HG03558 (cell line): ENCODE results near the gene FALEC.

Experiments
- ATAC-seq: cut with Tn5 transposase; IDR thresholded peaks from one replicate; pipeline ENCODE4 v1.9.1; 2021; ENCODE audit warnings: moderate number of reproducible peaks; ENCODE audit not compliant: unreplicated experiment; ENCODE audit errors: extremely low read depth

Gene FALEC

DNA sequence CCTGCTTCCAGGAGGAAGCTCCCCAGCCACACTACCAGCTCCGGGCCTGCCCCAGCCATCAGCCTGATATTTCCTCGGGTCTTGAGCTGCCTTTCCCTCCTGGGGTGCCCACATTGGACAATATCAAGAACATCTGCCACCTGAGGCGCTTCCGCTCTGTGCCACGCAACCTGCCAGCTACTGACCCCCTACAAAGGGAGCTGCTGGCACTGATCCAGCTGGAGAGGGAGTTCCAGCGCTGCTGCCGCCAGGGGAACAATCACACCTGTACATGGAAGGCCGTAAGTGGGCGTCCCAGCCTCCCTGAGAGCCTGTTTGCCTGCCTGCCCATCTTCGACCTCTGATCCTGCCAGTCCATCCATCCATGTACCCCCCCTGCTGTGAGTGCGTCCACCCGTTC, 4.0 kb upstream of the FALEC start:
- ATAC-seq = no peak

DNA sequence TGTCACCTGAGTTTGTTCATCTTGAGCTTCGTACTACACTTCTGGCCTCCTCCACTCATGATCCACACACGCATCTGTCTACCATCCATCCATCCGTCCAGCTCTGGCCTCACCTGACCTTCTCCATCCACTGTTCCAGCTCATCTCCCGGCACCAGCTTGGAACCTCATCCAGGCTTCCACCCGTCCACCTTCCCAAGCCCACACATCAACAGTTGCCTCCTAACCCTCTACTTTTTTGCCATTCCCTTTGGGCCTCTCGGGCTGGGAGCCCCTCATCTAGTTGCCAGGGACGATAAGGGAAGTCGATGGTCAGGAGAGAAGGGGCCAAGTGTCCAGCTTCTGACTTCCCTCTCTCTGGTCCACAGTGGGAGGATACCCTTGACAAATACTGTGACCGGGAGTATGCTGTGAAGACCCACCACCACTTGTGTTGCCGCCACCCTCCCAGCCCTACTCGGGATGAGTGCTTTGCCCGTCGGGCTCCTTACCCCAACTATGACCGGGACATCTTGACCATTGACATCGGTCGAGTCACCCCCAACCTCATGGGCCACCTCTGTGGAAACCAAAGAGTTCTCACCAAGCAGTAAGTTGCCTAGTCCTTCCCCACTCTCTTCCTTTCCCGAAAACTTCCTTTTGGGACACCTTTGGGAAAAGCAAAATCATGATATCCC, 3.4 kb upstream of the FALEC start:
- no peak for ATAC-seq

DNA sequence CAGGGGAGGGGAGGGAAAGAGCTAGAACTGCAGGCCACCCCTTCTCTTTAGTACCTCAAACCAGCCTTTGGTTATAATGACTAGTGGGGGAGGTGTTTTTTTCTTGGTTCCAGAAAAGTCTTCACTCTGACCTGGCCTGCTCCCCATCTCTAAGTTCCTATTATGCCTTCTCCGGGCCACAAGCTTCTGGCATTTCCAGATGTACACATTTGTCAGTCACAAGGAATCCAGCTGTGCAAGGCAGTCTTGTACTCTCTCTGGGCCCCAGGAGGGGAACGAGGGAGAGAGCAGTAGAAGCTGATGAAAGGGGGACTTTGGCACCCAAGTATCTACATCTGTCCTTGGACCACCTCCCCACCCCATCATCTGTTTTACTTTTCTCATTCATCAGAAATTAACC, 2.7 kb upstream of the FALEC start:
- no peak for ATAC-seq

DNA sequence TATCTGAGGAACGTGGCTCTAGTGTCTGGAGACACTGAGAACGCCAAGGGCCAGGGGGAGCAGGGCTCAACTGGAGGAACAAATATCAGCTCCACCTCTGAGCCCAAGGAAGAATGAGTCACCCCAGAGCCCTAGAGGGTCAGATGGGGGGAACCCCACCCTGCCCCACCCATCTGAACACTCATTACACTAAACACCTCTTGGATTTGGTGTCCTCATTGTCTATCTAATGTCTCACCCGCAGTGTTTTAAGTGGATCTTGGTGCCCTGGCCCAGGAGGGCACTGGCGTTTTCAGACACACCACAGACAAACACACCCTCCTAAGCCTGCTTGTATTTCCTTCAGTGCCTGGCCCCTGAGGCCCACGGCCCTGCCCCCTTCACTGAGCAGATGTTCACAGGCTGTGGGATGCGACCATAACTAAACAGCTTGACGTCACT, 2.2 kb upstream of the FALEC start:
- ATAC-seq = no peak

DNA sequence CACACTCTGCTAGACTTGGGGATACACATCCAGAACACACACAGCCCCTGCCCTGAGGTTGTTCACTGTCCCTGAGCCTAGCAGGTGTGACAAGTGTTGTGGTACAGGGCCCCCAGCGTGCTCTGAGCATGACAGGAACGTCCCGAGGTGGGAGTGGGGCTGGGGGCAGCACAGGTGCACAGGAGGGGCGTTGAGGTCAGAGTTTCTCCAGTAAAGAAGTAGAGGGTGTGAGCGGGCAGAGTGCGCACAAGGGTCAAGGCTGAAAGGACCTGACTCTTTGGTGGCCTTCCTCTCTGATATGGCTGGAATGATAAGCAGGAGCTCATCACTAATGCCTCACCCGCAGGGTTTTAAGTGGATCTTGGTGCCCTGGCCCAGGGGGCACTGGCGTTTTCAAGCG, 1.3 kb upstream of the FALEC start:
- no peak for ATAC-seq

DNA sequence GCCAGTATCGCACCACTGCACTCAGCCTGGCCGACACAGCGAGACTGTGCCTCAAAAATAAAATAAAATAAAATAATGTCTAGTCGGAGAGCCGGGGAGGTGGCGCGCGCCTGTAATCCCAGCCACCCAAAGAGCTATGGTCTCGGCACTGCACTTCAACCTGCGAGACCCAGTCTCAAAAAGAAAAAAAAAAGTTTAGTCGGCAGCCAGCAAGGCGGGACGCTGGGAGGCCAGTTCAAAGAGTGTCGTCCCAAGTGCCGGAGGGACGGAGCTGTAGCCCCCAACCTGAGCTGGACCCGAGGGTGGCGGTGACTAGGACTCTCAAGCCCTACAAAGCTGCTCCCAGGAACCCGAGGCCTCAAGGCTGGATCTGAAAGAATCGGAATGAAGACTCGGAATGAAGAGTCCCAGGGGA, 632 bp upstream of the FALEC start:
- ATAC-seq = no peak

DNA sequence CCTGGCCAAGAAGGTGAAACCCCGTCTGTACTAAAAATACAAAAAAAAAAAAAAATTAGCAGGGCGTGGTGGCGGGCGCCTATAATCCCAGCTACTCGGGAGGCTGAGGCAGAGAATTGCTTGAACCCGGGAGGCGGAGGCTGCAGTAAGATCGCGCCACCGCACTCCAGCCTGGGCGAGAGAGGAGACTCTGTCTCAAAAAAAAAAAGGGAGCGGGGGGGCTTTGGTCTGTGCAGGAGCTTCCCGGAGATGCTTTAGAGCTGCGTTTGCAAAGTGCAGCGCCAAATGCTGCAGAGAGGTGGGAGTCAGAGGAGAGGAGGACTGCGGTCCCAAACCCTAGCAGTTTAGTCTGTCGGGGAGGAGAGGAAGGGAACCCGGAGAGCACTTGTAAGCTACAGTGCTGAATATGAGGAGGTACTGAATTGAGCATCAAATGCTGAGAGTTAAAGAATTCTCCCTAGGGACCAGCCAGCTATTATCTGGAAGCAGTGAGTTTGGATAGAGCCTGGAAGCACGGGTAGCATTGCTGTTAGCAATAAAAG, 569 bp downstream of the FALEC start:
- no peak for ATAC-seq

DNA sequence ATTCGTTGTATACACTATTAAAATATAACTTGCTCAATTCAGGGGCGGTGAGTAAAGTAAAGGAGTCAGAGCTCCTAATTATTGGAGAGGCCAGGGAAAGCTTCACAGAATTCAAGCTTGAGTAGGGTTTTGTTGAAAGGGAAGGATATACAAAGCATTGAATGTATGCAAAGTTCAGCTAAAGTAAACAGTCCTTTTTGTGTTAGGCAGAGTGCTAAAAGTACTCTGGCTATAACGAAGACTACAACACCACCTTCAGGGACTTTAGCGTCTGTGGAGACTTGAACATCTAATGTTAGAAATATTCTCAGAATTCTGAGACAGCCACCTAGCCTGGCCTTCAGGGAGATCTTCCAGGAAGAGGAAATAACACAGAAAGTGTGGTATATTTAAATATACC, 1.1 kb downstream of the FALEC start:
- ATAC-seq = no peak

DNA sequence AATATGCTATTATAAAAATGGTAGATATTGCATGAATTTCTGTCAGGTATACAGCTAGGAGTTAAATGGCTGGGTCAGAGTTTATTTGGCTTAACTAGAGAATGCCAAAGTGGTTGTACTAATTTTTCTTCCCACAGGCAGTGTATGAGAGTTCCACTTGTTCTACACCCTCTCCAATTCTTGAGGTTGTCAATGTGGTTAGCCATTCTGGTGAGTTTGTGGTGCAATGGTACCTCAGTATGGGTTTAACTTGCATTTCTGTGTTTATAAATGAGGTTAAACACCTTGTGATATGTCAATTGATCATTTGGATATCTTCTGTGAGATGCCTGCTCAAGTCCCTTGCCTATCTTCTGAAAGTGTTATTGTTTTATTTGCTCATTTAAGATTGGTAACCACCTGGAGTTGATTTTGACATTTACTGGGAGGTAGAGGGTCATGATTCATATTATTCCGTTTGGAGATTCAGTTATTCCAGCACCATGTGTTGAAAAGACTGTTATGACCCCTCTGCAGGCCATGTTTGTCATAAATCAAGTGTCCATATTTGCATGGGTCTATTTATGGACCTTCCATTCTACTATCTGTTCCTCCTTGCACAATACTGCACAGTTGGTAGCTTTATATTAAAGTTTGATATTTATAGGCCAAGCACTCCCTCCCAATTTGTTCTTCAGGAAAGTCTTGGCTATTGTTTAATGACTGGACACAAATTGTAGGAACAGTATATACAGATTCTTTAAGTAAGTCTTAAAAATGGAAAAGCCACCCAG, 5.8 kb downstream of the FALEC start:
- no peak for ATAC-seq

DNA sequence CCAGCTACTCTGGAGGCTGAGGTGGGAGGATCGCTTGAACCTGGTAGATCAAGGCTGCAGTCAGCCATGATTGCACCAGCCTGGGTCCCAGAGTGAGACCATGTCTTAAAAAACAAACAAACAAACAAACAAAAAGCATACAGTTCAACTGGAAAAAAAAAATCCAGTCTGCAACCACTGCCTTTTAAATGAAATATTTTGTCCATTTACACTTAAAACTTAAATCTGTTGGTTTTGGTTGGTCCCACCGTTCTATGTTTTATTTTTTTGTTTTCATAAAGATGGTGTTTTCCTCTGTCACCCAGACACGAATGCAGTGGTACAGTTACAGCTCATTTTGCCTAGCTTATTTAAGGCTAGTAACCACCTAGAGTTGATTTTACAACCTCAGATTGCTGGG, 9.8 kb downstream of the FALEC start:
- no peak for ATAC-seq

DNA sequence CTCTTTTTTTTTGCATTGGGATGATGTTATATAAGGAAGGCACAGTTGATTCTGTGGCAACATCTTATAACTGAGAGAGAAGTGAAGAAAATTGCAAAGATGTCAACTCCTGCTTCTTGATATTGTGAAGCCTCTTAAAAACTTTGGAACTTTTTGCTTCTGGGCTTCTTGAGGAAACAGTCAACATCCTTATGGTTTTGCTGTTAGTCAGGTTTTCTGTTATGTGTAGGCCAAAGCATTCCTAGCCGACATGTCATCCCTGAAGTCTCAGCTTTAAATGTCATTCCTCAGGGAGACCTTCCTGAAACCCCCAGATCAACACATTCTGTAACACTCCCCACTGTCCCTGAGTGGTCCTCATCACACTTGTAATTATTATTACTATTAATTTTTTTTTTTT, 12.6 kb downstream of the FALEC start:
- ATAC-seq = no peak

DNA sequence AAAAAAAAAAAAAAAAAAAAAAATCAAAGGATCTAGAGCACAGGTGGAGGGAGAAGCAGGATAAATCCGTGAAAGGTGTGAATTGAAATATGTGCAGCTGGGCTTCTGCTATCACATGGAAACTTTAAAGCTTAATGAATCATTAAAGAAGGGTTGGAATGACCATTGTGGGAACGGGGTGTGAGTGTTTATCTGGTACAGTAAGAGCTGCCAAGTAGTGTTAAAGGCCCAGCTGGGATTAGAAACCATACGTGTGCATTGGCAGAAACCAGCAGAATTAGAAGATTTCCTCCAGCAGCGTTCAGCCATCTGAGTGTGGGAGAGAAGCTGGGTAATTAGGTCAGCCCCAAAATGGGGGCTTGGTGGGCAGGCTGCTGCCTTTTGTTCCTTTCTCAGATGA, 13.5 kb downstream of the FALEC start:
- no peak for ATAC-seq

DNA sequence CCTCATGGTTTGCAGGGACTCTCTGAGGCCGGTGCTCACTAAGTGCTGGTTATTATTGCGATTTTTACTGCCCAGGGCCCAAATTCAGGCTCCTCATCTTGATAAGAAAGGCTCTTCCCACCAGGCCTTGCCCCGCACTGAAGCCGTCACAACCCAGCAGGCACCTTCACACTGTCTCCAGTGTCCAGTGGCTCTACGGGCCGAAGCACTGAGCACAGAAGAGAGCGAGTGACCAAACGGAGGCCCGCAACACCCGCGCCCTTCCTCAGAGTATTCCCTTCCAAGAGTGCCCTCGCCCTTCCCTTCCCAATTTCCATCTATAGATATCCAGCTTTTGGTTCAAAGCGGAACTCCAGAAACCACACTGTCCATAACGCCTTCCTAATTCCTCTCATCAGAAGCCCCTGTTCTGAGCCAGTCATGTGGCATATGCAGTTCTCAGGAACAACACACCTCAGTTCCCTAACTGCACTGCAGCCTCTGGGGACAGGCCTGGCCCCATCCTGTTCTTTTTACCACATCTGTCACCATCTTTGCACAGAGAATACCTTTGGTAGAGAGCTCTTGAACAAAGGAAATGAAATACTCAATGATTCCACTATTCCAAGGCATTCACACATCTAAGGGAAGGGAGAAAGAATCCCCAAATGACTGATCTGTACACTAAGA, 15.1 kb downstream of the FALEC start:
- no peak for ATAC-seq

DNA sequence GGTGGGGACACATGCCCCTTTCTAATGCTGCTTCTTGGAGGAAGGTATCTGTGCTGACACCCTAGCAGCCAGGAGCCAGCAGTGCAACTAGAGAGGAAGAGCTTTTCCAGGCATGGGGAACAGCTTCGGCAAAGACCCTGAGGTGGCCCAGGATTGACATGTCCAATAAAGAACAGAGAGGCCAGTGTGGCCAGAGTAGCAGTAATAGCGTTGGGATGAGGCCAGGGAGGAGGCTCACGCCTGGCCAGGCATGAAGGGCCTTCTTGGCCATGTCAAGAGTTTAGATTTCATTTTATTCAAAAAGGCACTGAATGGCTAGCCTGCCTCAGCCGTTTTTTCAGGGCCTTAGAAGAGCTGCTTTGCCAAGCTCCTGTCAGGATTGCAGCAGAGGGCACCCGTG, 17.3 kb downstream of the FALEC start:
- no peak for ATAC-seq

DNA sequence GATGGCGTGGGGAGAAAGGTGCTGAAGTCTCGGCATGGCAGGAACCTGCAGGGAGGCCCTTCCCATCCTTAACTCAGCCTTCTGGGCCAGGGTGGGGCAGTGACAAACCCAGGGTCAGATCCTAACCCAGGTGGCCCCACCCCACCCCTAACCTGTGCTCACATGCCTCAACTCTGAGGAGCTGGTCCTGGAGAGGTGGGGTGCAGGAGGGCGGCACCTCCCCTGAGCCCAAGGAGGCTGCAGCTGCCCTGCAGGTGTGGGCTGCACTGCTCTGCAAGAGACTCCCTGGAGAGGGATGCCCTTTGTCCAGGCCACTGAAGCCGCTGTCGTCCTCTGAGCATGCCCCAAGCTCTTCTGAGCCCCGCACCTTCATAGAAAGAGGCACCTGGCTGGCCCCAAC, 18.4 kb downstream of the FALEC start:
- ATAC-seq = no peak

DNA sequence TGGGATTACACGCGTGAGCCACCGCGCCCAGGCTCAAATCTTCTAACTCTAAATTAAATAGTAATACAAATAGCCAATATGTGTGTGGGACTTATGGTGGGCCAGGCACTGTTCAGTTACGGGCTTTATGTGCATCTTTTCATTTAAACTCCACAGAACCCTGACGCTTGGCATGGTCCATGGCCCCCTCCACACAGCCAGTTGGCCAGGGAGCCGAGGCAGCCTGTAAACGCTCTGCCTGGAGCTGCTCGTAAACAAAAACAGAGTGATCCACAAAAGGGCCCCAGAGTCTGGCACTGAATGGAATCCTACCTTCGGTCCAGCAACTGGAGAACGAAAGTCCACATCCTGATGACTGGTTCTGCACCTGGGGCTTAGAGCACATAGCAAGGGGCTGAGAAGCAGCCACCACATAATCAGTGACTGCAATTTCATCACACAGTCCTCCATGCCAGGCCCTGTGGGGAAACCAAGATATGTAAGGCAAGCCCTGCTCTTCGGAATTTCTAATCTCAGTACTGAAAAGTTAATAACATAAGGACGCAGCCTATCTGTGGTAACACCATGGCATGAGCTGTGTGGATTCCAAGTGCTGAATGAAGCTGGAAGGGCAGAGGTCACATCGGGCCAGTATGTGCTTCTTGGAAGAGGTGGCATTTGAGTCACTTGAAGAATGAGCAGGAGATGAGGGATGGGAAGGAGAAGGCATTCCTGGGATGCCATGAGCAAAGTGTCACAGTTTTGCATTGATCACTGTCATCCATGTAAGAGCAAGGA, 20.1 kb downstream of the FALEC start:
- no peak for ATAC-seq

DNA sequence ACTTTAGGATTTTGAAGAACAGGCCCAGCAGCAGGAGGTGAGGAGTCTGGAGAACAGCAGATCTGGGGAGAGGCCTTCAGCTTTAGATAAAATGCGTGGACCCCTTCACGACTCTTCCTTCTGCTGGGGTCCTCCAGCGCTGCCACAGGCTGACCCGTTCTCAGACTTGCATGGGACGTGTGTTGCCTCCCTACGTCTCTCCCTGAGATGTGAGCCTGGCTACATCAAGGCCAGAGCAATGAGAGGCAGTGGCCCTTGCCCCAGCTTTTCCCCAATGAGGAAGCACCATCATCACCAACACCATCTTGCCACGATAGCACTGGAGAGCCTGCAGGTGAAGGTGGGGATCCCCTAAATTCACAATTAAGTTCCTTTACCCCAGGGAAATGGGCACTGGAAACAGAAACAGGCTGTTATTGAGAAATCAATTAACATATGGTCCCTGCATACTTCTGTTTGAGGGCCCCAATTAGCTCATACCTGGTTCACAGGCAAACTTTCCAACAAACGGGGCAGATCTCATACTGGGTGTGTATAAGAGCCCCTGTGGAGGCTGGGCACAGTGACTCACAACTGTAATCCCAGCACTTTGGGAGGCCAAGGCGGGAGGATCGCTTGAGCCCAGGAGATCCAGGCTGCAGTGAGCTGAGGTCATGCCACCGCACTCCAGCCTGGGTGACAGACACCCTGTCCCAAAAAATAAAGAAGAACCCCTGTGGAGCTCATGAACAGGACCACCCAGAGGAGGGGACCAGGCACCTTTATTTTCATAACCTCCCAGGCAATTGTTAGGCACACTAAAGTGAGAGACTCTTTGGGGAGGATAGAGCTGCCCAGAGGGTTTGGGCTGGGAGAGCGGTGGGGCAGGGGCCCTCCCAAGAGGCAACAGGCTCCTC, 21.5 kb downstream of the FALEC start:
- no peak for ATAC-seq

DNA sequence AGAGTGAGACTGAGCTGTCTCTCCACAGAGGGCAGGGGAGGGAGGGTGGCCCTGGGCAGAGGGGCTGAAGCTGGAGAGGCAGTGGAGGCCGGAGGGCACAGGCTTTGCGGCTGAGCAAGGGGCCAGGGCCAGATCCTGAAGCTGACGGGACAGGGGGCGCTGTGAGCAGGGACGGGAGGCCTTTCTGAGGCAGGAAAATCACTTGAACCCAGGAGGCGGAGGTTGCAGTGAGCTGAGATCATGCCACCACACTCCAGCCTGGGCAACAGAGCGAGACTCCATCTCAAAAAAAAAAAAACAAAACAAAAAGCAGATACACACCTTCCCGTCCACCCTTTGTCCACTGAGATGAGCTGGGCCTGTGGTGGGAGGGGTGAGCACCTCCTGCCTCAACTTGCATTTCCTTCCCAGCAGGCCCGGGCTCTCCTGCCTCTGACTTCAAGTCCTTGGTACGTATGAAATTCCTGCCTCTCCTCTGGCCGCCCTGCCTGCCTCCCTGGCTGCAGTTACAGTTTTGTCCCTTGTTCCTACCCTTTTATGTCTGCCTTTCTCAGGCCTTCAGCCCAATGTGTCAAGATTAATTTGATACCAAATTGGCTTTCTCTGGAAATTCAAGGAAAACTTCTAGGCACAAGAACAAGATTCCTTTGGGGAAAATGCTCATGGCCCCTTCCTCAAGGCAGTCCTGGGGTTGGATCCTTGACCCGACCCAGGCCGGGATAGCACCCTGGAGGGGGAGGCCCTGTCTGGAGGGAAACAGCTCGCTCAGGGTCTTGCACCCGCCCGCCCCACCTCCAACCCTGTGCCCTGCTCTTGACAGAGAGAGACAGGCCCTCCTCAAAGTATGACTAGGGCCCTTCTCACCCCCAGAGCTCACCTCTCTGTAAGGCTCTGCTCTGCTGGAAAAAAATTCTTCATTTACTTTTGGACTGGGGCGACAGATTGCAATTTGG, 22.5 kb downstream of the FALEC start:
- no peak for ATAC-seq
